NCI-H1694 (cell line): ENCODE results near the gene PIGN.

Experiments used
- DNase-seq: peaks from one replicate; lab custom pipeline; 2025; lab: John Stamatoyannopoulos, UW

PIGN gene

GRCh38 chr18:62186774-62187542 lies at the start of gene PIGN, which contains the start of gene RELCH:
Gene PIGN (minus strand): TSS chr18:62187056. CDS start chr18:62161353, 25,703 bp downstream.
Gene RELCH (plus strand): TSS chr18:62187255. CDS start chr18:62187506, 251 bp downstream.
- peak; percentile 96 for DNase-seq

GRCh38 chr18:62236252-62236651 lies 49.4 kb upstream of the PIGN start:
- DNase-seq = no peak

- DNase-seq = no peak
These were observed 39.2 kb upstream of the PIGN start for GRCh38 chr18:62226047-62226446.

DNA sequence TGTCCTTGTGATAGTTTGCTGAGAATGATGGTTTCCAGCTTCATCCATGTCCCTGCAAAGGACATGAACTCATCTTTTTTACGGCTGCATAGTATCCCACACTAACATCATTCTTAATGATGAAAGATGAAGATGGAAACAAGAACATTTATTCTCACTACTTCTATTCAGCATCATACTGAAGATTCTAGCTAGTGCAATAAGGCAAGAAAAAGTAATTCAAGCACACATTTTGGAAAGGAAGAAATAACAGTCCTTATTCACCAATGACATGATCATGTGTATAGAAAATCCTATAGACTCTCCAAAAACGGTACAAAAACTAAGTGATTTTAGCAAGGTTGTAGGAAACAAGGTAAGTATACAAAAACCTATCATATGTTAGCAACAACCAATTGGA lies 37.4 kb upstream of the PIGN start:
- DNase-seq = no peak

- DNase-seq = no peak
These were observed 27.9 kb upstream of the PIGN start for GRCh38 chr18:62214790-62215189.

GRCh38 chr18:62211325-62211828 lies 24.5 kb upstream of the PIGN start:
- DNase-seq = no peak

DNA sequence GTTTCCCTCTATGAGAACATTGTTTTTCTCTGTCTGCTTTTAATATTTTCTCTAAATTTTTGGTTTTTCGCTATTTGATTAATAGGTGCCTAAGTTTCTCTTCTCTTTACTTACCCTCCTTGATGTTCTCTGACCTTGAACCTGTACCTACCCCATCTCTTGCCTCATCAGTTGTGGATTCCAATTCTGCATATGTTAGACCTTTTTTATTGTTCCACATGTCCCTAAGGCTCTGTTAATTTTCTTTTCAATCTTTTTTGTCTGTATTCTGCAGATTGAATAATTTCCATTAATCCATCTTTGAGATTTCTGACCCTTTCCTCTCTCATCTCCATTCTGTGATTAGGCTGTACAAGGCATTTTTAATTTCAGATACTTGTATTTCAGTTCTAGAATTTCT lies 23.3 kb upstream of the PIGN start:
- DNase-seq = no peak

DNA sequence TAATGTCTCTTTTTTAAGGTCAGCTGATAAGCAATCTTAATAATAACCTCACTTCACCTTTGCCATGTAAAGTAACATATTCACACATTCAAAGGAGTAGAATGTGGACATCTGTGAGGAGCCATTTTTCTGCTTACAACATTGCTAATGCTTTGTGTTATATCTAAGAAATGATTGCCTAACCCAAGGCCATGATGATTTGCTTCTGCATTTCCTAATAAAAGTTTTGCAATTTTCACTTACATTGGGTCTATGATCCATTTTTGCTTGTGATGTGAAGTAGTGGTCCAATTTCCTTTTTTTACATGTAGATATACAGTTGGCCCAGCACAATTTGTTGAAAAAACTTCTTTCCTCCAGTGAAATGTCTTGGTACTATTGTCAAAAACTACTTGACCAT lies 22.2 kb upstream of the PIGN start:
- no peak for DNase-seq

GRCh38 chr18:62206593-62206992 lies 19.7 kb upstream of the PIGN start:
- DNase-seq = no peak

- no peak for DNase-seq
These were observed 19.0 kb upstream of the PIGN start for GRCh38 chr18:62205824-62206223.

DNA sequence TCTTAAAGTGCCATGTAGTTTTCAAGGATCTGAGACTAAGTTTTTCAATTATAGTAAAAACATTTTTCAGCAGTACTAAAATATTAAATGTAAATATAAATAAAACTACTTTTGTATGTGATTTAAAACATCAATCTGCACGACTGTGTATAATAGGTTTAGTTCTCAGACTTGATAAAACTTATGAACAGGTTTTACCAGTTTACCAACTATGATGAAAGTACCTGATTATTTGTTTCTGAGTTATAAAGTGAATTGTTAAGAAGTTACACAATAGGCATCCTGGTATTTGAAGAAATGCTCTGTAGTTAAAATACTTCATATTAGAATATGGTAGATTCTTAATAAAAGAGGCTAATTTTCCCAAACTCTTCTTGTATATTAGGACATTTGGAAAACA lies 15.0 kb upstream of the PIGN start:
- DNase-seq = no peak

GRCh38 chr18:62200121-62200914 lies 13.5 kb upstream of the PIGN start:
- DNase-seq = no peak

DNA sequence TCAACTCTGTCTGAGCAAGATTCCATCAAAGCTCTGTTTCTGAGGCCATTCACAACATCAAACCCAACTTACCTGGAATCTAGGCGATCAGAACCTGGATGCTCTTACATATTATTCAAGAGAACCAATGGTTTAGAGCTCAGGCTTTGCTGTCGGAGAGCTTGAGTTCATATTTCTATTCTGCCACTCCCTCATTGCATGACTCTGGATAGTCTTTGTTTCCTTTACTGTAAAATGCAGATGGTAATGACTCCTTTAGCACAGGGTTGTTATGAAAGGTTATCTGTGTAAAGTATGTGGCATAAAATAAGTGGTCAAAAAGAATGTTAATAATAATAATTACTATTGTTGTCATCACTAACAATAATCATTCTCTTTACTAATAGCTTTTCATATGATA lies 12.8 kb upstream of the PIGN start:
- no peak for DNase-seq

GRCh38 chr18:62198259-62198658 lies 11.4 kb upstream of the PIGN start:
- no peak for DNase-seq

DNA sequence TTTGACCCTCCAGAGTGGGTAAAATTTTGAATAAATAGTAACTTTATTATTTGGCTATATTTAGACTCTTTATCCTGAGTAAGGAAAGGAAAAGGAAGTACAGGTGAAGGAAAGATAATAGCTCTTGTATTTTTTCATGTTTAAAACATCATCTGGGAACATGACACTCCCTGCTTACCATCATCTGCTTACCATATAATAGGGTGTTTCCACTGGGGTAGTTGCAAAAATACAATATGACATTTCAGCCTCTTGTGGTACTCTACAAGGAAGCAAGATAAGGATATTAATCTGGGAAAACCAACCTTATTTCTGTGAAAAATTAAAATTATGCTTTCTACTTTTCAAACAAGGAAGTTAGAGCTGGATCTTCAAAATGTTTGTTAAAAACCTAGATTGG lies 10.1 kb upstream of the PIGN start:
- no peak for DNase-seq

- DNase-seq = no peak
These were observed 9.2 kb upstream of the PIGN start for GRCh38 chr18:62196079-62196478.

- DNase-seq = no peak
These were observed 2.4 kb upstream of the PIGN start for GRCh38 chr18:62189208-62189607.

DNA sequence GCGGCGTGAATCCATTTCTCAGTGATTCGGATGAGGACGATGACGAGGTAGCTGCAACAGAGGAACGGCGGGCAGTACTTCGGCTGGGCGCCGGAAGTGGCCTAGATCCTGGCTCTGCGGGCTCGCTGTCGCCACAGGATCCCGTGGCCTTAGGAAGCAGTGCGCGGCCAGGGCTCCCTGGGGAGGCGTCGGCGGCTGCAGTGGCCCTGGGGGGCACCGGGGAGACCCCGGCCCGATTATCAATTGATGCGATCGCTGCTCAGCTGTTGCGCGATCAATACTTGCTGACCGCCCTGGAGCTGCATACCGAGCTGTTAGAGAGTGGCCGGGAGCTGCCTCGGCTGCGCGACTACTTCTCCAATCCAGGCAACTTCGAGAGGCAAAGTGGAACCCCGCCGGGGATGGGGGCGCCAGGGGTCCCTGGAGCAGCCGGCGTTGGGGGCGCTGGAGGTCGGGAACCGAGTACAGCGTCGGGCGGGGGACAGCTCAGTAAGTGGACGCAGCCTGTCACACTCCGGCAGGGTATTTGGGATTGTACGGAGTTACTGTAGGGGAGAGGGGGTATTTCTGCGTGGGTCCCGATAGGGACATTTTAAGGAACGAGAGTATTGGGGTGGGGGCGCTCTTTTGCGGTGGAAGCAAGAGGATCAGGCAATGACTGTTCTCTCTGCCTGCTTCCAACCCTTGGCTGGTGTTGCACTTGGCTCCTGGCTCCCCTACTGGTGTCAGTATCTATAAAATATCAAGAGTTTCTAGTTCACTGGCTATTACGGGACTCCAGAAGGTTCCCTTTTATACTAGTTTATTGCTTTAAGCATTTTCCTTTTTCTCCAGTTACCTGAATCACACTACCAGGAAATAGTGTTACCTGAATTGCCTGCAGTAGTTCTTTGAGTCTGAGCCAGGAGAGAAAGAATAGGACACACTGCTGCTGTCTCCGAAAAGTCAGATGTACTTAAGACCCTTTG lies 971 bp upstream of the PIGN start:
- DNase-seq = peak; percentile 14

DNA sequence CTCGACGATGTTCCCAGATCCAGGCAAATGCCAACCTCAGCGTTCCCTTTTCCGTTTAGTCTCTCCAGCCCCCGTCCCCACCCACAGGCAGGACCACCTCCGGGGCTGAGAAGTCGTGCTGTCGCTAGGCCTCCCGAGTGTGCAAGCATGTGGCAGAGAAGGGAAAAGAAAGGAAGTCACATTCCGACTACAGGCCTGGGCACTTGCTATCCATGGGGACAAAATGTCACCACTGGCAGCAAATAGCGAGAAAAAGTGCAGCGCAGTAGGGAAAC lies 420 bp downstream of the PIGN start:
- DNase-seq = peak; percentile 33

GRCh38 chr18:62183578-62184195 lies 3.2 kb downstream of the PIGN start:
- DNase-seq = peak; percentile 49

DNA sequence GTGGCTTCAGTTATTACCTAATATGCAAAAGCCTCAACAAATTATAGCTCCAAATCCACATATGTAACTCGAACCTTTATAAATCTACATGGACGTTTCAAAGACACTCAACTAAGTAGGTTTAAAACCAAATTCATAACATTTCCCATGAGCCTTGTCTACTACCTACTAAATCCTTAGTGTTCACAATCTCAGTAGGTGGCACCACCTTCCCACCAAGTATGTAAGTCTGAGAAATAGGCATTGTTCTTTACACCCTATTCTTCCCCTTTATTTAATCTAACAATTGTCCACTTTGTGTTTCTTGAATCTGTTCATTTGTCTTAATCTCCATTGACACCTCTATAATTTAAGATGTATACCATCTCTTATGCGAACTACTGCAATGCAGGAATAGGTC lies 4.6 kb downstream of the PIGN start:
- DNase-seq = no peak

GRCh38 chr18:62179213-62179612 lies 7.6 kb downstream of the PIGN start:
- no peak for DNase-seq
